Right renal cortex interstitium (tissue), 3 donors: ENCODE measurements around the gene UBE2D2. TPM values are rescaled to one million over a fixed set of nuclear protein-coding genes. Genes with fewer than 3 reads are reported as not detected.
"Not testable (repeated sequence)": the region's sequence is repeated elsewhere in the genome, so short reads cannot be mapped to it uniquely, and the experiment has no call there.

Experiments
- DNase-seq, 3 donors: peaks; one replicate each; pipeline ENCODE4 v3.0.0-alpha.2; 2013; ENCODE audit warnings: low read depth in 3 of 3, low spot score in 2 of 3
- polyA plus RNA-seq, 3 donors: library from polyadenylated mRNA; unstranded; fragments of 120-200 nt; gene quantifications; one replicate each; pipeline ENCODE4 v1.2.1, GENCODE V29; 2013; ENCODE audit not compliant: insufficient read length in 3 of 3

Gene UBE2D2
- polyA plus RNA-seq, 3 donors = 175 to 188 (median 176) TPM

DNA sequence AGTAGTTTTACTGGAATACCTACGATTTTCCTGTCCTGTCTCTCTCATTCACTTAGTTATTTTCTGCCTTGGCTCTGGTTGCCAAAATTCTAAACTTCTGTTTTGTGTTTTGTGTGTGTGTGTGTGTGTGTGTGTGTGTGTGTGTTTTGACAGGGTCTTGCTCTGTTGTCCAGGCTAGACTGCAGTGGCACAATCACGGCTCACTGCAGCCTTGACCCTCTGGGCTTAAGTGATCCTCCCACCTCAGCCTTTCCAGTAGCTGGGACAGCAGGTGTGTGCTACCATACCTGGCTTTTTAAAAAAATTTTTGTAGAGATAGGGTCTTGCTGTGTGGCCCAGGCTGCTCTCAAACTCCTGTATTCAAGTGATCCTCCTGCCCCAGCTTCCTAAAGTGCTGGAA, 17.2 kb downstream of the UBE2D2 start:
- DNase-seq = no peak

DNA sequence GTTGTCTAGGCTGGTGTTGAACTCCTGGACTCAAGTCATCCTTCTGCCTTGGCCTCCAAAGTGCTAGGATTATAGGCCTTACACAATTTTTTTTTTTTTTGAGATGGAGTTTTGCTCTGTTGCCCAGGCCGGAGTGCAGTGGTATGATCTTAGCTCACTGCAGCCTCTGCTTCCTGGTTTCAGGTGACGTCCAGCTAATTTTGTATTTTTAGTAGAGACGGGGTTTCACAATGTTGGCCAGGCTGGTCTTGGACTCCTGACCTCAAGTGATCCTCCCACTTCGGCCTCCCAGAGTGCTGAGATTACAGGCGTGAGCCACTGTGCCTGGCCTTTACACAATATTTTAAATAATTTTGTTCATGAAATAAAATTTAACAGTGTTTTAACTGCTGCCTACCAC, 21.0 kb downstream of the UBE2D2 start:
- not testable (repeated sequence) for DNase-seq

DNA sequence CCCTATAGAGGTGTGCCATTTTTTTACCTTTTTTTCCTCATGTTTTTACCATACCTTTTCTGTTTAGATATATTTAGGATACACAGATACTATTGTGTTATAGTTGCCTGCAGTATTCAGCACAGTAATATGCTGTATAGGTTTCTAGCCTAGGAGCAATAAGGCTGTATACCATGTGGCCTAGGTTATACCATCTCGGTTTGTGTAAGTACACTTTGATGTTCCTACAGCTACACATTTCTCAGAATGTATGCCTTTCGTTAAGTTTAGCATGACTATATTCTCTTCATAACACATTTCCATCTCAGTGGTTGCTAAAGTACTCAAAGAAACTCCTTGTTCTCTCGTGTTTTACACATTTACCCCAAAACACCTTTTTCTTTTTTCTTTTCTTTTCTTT, 23.0 kb downstream of the UBE2D2 start:
- no peak for DNase-seq

DNA sequence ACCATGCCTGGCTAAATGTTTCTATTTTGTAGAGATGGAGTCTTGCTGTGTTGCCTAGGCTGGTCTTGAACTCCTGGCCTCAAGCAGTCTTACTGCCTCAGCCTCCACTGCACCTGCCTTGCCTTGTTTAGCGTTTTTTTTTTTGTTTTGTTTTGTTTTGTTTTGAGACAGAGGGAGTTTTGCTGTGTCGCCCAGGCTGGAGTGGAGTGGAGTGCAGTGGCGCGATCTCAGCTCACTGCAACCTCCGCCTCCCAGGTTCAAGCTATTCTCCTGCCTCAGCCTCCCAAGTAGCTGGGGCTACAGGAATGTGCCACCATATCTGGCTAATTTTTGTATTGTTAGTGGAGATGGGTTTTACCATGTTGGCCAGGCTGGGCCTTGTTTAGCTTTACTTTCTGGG, 27.0 kb downstream of the UBE2D2 start:
- DNase-seq = not testable (repeated sequence)

DNA sequence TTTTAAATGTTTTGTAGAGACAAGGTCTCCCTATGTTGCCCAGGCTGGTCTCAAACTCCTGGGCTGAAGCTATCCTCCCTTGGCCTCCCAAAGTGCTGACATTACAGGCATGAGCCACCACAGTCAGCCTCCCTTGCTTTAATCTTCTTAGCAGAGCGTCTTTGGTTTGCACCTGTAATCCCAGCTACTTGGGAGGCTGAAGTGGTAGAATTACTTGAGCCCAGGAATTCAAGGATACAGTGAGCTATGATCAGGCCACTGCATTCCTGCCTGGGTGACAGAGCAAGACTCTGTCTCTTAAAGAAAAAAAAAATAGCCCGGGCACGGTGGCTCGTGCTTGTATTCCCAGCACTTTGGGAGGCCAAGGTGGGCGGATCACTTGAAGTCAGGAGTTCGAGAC, 27.8 kb downstream of the UBE2D2 start:
- no peak for DNase-seq

DNA sequence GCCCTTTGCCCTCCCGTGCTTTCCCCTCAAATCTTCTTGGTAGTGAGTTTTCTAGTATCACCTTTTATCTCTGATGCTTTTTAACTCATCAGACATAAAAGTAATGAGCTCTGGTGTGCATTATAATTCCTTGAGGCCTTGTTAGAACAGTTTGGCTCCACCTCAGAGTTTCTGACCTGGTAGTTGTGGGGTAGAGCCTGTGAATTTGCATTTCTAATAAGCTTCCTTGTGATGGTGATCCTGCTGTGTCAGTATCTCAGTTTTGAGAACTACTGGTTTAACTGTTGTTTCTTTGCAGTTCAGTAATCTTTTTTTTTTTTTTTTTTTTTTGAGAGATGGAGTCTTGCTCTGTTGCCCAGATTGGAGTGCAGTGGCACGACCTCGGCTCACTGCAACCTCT, 31.1 kb downstream of the UBE2D2 start:
- no peak for DNase-seq

DNA sequence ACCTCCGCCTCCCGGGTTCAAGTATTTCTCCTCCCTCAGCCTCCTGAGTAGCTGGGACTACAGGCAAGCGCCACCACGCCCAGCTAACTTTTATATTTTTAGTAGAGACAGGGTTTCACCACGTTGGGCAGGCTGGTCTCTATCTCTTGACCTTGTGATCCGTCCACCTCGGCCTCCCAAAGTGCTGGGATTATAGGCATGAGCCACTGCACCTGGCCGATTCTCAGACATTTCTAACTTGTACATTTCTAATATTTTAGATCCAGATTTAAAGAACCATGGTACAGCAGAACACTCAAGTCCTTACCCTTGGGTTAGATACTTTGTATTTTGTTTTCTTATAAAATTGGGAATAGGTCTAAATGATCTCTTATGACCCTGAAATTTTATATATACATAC, 31.9 kb downstream of the UBE2D2 start:
- DNase-seq = not testable (repeated sequence)

DNA sequence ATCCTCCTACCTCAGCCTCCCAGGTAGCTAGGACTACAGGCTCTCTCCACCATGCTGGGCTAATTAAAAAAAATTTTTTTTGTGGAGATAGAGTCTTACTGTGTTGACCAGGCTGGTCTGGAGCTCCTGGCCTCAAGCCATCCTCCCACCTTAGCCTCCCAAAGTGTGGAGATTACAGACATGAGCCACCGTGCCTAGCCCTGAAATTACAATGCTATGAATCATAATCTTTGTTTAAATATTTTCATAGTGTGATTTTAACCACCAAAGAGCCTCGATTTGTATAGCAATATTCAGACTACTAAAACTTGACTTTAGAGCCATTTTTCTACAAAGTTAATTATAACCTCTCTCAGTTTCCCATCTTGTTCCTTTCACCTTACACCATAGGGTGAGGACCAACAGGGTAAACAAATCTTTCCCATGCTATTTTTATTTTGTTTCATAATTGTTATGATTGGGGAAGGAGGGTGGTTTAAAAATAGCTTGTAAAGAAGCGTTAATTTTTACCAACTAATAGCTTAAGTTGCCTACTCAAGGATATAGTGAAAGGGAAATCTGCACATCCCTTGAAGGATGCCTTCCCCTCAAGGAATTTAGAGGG, 32.7 kb downstream of the UBE2D2 start:
- DNase-seq = no peak

DNA sequence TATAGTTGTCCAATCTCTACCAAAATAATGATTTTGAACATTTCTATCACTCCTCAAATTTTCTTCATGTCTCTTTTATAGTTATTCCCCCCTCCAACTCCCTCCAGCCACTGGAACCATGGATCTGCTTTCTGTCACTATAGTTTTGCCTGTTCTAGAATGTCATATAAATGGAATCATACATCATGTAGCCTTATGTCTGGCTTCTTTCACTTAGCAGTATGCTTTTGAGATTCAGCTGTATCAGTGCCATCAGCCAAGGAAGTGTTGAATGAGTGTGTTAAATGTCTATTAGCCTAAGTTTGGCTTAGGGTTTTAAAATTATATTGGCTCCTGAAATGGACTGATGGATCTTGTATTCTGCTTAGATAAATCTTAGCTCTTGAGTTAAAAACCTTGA, 36.0 kb downstream of the UBE2D2 start:
- DNase-seq = no peak

DNA sequence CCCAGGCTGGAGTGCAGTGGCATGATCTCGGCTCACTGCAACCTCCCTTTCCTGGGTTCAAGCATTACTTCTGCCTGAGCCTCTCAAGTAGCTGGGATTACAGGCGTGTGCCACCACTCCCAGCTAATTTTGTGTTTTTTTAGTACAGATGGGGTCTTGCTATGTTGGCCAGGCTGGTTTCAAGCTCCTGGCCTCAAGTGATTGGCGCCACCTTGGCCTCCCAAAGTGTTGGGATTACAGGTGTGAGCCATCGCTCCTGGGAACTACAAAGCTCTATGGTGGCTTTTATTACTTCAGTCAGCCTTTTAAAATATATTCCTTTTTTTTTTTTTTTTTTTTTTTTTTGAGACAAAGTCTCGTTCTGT, 37.4 kb downstream of the UBE2D2 start:
- not testable (repeated sequence) for DNase-seq

DNA sequence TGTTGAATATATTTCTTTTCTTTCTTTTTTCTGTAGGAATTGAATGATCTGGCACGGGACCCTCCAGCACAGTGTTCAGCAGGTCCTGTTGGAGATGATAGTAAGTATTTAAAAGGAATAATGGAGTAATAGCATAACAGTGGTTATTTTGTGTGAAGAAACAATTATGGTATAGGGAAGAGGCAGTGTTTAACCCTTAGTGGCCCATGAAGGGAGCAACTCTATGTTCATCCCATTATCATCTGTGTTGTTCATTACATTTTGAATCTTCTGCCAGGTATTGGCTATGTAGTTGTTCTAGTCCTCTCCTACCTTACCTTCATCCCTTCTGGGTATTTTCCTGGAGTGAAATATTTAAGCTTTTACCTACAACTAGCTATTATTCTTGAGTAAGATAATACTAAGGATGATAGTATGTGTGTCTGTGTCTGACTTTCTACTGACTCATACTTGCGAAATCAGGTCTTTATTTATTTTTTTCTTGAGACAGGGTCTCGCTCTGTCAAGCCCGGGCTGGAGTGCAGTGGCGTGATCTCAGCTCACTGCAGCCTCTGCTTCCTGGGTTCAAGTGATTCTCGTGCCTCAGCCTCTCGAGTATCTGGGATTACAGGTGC, 39.3 kb downstream of the UBE2D2 start:
- DNase-seq = no peak

DNA sequence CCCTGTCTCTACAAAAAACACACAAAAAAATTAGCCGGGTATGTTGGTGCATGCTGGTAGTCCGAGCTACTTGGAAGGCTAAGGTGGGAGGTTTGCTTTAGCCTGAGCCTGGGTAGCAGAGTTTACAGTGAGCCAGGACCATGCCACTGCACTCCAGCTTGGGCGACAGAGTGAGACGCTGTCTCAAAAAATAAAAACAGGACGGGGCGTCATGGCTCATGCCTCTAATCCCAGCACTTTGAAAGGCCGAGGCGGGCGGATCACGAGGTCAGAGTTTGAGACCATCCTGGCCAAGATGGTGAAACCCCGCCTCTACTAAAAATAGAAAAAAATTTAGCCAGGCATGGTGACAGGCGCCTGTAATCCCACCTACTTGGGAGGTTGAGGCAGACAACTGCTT, 40.3 kb downstream of the UBE2D2 start:
- no peak for DNase-seq

DNA sequence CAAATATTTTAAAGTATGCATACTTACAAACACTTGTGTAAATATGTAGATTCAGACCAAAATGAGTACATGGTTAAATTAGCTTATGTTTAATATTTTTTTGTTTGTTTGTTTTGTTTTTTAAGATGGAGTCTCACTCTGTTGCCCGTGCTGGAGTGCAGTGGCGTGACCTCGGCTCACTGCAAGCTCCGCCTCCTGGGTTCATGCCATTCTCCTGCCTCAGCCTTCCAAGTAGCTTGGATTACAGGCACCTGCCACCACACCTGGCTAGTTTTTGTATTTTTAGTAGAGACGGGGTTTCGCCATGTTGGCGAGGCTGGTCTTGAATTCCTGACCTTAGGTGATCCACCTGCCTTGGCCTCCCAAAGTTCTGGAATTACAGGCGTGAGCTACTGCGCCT, 40.8 kb downstream of the UBE2D2 start:
- DNase-seq = not testable (repeated sequence)

DNA sequence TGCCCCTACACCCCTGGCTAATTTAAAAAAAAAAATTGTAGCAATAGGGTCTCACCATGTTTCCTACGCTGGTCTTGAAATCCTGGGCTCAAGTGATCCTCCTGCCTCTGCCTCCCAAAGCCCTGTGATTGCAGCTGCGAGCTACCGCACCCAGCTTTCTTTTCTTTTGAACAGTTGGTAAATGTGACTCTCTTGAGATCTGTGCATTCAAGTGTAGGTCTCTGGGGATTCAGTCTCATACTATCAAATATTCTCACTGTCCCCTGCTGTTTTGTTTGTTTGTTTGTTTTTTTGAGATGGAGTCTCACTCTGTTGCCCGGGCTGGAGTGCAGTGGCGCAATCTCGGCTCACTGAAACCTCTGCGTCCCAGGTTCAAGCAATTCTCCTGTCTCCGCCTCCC, 44.7 kb downstream of the UBE2D2 start:
- DNase-seq = no peak

DNA sequence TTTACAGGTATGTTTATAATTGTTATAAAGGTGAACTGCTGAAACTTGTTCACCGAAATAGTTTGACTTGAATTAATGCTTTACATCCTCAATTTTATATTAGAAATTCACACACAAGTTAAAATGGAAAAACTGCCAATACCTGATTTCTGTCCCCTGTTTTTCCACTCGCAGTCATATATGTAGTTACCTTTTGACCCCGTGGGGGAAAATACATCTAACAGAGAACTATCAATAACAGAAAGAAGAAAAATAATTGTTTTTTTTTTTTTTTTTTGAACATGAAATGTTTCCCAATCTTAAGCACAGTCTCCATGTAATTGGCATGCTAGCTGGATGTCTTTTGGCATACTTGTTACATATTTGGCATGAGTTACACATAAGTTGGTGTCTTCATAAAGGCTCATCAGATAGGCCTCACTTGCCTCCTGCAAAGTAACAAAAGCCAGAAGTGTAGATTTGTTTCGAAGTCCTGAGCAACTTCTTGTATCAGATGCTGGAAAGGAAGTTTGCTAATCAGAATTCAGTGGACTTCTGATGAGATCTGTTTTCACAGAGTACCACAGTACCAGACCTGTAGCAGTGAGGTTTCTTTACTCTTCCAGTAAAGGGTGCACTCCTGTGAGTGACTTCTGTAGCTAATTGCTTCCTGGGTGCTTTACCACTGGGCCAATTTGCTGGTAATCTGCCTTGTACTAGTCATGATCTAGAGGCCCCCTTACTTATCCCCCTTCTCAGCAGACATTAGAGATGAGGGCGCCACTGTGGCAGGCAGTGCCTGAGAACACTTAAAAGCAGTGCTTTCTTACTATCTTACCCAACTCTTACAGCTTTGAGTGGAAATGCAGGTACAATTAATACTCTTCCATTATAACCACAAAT, 50.8 kb downstream of the UBE2D2 start:
- no peak for DNase-seq

DNA sequence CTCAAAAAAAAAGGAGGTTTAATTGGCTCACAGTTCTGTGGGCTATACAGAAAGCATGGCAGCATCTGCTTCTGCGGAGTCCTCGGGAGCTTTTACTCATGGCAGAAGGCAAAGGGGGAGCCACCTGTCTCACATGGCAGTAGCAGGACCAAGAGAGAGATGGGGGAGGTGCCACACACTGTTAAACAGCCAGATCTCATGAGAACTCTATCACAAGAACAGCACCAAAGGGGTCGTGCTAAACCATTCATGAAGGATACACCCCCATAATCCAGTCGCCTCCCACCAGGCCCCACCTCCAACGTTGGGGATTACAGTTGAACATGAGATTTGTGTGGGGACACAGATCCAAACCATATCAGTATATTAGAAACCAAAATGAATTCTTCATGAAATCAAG, 58.7 kb downstream of the UBE2D2 start:
- no peak for DNase-seq

DNA sequence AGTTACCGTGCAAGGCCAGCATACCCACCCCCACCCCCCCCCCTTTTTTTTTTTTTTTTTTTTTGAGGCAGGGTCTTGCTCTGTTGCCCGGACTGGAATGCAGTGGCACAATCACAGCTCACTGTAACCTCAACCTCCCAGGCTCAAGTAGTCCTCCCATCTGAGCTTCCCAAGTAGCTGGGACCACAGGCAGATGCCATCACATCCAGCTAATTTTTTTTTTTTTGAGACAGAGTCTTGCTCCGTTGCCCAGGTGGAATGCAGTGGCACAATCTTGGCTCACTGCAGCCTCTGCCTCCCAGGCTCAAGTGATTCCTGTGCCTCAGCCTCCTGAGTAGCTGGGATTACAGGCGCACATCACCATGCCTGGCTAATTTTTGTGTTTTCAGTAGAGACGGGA, 64.3 kb downstream of the UBE2D2 start:
- DNase-seq = not testable (repeated sequence)

DNA sequence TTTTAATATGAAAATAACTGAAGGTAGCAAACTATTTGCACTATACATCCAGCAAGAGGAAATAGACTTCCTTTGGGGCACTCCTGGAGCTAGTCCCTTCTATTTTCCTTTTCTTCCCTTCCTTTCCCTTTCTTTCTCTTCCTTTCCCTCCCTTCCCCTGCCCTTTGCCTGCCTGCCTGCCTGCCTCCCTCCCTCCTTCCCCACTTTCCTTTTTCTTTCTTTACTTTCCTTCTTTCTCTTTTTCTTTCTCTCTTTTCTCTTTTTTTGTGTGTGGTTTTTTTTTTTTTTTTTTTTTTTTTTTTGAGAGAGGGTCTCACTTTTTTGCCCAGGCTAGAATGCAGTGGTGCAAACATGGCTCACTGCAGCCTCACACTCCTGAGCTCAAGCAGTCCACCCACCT, 69.7 kb downstream of the UBE2D2 start:
- DNase-seq = no peak

DNA sequence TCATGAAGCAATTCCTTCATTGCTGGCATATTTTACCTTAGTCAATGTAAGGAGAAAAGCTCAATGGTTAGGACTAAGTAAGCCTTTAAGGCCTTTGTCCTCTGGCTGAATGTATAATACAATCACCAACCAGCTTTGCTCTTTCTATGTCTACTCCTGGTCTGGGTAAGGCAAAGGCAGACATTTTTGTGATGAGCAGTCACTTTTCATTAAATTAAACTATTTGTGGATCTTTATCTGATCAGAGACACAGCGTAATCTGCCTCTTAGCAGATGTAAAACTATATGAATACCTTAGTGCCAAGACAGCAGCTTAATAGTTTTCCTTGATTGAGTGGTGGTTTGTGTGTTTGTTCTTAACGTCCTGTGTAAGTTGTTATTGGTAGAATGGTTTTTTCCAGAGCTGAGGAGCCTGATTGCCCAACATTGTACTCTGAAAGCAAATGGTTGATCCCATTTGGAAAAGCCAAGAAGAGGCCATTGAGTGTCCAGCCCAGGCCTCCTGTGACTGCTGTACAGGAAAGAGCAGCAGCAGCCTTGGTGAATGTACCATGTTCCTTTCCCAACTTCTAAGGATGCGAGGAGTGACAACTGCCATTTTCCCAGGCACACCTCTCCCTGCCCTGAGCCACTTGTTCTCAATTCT, 70.5 kb downstream of the UBE2D2 start:
- DNase-seq = no peak

DNA sequence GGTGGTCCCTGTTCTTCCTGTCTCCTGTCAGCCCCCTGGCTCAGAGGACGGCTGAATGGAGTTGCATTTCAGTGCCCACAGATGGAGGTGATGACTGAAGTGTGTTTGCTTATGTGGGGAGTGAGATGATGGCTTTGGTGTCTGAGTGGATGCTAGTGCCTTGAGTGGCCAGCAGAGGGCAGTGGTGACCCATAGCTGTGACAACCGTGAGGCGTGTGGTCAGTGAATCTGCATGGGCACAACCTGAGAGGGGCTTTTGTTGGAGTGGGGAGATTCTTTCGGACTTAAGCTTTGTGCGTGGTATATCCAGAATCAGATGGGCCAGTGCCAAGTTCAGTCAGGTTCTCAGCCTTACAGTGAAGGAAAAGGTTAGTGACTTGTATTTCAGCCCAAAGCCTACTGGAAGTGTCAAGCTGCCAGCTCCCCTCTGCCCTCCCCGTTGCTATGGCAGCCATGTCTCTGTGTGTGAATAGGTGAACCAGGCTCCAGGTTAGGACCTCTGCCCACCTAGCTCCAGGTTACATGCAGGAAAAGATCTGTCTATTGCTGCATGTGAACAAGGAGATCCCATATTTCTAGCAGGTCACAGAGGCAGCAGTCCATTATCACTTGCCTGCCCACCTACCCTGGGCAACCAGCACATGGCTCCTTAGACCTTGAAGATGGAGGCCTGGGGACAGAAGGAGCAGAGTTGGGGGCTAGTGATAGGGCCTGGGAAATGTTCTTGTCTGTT, 72.3 kb downstream of the UBE2D2 start:
- no peak for DNase-seq

DNA sequence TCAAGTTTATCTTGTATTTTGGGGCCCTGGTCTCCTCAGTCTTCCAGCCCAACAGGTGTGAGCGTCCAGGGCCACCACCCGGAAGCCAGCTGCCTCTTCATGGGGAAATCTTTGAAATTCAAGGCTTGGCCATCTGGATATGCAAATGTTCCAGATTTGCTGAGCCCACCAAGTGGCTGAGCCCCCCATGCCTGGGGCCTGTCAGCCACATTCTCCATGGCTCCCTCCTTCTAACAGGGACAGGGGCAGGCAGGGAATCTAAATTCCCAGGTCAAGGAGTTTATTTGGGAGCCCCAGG, 72.8 kb downstream of the UBE2D2 start:
- no peak for DNase-seq
